SW480 (cell line): ENCODE data around the gene ST3GAL3.
"Not testable (repeated sequence)": the region's sequence is repeated elsewhere in the genome, so short reads cannot be mapped to it uniquely, and the experiment has no call there.

Experiments
- DNase-seq: peaks from one replicate; pipeline ENCODE4 v3.0.0-alpha.2; 2016; ENCODE audit warnings: low spot score

The ST3GAL3 gene

DNA sequence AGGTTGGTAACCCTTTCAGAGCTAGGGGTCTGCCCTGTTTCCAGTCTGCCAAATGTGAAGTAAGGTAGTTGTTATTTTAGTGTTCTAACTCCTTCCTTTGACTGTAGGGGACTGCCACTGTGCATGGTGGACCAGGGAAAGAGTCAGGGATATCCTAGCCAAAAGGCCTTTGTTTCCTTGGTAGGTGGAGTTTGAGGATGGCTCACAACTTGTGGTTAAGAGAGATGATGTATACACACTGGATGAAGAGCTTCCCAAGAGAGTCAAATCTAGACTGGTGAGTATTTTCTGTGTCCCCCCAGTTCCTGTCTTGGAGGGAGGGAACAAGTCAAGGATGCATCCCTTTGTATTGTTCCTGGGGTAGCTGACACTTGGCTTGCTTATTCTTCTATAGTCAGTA is 3.5 kb upstream of the ST3GAL3 start:
- no peak for DNase-seq

- no peak for DNase-seq
These were observed 2.5 kb upstream of the ST3GAL3 start for GRCh38 chr1:43704838-43705237.

GRCh38 chr1:43705334-43705733 is 2.0 kb upstream of the ST3GAL3 start:
- no peak for DNase-seq

DNA sequence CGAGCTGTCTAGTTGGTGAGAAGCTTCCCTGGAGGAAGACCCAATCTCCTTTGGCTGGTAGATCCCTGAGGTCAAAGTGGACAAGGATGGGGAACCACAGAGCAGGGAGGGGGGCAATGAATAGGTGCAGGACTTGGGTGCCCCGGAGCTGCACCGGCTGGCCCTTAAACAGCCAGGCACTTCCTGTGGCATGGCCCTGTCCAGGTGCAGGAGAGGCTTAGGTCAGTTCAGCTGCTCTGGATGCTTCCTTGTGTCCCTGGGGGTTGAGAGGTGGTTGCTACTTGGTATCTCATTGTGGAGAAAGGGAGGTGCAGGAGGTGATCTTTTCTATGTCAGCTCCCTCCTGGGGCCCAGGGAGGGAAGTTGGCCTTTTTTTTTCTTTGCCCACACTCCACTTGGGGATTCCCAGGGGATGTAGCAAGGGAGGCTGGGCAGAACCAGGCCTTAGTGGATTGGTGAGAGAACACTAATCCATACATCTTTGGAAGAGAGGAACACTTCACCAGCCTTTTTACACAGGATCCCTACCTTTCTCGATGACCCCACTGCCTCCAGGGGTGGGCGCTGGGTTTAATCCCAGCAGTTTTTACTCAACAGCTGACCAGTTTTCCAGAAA is 1.2 kb upstream of the ST3GAL3 start:
- no peak for DNase-seq

DNA sequence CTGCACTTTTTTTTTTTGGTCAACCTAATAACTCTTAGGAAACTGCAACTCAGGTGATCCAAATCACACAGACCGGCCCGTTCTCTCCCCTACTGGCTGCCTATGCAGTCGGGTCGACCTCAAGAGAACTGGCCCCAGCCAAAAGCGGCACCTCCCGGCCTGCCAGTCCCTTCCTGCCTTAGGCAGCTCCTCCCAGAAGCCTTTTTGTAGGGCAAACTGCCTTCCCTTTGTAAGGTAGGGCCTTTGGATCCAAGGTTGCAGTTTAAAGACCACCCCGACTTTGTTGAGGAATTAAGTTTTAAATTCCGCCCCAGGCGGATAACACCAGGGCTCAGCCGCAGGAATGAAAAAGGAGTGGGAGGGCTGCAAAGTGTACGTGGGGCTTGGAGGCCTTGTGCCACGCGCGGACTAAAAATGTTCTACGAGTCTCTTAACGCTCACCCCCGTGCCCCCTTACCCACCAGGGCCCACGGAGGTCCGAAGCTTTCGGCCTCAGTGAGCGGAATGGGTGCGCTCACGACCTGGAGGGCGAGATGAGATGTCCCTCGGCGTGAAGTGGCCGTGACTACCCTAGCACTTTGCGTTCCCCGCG is 642 bp upstream of the ST3GAL3 start:
- peak; percentile 28 for DNase-seq

DNA sequence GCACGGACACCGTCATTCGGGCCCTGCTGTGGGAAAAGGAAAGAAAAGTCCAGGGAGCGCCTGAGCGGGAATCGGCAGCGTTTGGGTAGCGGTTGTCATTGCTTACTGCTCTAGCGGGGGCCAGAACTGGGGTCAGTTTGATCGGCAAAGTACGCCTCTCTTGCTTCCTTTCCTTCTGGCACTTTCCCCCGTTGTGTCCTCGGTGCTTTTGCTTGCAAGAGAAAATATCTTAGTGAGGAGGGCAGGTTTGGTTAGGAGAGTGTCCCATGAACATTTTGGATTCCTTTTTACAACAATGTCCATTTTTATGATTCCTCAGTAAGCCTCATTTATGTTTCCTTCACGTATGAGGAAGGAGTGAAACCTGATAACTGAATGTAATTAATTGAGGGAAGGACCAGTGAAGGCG is 670 bp downstream of the ST3GAL3 start:
- peak; percentile 54 for DNase-seq

GRCh38 chr1:43711049-43711448 is 3.7 kb downstream of the ST3GAL3 start:
- no peak for DNase-seq

- no peak for DNase-seq
These were observed 4.4 kb downstream of the ST3GAL3 start for GRCh38 chr1:43711524-43712386.

- no peak for DNase-seq
These were observed 9.4 kb downstream of the ST3GAL3 start for GRCh38 chr1:43716559-43717281.

DNA sequence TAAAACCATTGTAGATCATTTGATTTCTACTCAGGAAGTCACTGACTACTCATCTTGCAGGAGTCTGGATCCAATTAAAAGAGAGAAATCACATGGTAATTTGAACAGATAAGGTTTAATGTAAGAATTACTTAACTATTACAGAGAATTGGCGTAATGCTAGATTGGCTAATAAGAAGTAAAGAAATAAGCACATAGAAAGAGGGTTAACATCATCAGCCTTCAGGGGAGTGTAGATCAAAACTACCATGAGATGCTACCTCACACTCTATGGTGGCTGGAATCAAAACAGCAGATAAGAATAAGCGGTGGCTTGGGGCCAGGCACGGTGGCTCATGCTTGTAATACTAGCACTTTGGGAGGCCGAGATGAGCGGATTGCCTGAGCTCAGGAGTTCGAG is 11.7 kb downstream of the ST3GAL3 start:
- no peak for DNase-seq

- DNase-seq, result not testable (repeated sequence)
These were observed 12.5 kb downstream of the ST3GAL3 start for GRCh38 chr1:43719670-43720419.

DNA sequence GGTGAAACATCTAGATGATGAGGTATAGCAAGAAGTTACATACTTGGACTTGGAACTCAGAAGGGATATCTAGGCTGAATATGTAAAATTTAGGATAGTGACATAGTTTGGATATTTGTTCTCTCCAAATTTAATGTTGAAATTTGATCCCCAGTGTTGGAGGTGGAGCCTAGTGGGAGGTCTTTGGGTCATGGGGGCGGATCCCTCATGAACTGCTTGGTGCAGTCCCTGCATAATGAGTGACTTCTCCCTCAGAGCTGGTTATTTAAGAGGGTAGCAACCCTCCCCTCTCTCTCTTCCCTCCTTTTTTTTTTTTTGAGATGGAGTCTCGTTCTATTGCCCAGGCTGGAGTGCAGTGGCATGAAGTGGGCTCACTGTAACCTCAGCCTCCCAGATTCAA is 15.5 kb downstream of the ST3GAL3 start:
- no peak for DNase-seq

- DNase-seq, result no peak
These were observed 22.6 kb downstream of the ST3GAL3 start for GRCh38 chr1:43729816-43730463.

DNA sequence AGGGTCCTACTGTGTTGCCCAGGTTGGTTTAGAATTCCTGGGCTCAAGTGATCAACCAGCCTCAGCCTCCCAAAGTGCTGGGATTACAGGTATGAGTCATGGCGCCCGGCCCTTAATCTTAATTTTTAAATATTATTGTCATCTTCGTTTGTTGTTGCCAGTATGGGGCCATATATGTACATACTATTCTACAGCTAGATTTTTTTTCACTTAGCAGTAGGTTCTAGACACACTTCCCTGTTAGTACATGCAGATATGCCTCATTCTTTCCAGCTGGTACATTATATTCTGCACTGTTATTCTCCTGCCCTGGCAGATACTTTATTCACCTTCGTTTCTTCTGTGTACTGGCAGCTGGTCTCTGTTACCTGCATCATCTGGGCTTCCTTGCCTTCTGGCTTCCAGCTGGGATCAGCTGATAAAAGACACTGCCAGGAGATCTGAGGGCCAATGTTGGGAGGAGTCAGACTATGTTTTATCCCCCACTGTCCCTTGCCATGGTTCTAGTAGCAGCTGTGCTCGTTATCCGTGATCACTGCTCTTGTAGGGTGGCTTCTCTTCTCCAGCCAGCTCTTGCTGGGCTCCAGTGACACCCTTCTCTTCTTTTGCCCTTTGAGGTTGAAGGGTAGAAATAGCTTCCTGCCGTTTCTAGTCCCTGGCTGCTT is 24.7 kb downstream of the ST3GAL3 start:
- no peak for DNase-seq

GRCh38 chr1:43736819-43737218 is 29.5 kb downstream of the ST3GAL3 start:
- no peak for DNase-seq

GRCh38 chr1:43742026-43742425 is 34.7 kb downstream of the ST3GAL3 start:
- no peak for DNase-seq

DNA sequence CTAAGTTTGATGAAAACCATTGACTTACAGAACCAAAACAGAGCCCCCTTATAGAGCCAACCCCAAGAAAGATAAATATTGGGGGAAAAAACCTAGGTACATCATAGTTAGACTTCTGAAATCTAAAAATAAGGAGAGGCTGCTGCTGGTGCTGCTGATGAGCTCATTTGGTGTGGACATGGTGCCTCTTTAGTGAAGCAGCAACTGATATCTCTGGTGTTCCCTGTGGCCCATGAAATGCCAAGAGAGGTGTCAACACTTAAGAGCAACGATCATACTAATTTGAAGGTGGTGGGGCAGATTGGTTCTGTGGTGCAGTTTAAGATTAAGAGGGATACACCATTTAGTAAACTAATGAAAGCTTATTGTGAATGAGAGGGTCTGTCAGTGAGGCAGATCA is 35.9 kb downstream of the ST3GAL3 start:
- no peak for DNase-seq

DNA sequence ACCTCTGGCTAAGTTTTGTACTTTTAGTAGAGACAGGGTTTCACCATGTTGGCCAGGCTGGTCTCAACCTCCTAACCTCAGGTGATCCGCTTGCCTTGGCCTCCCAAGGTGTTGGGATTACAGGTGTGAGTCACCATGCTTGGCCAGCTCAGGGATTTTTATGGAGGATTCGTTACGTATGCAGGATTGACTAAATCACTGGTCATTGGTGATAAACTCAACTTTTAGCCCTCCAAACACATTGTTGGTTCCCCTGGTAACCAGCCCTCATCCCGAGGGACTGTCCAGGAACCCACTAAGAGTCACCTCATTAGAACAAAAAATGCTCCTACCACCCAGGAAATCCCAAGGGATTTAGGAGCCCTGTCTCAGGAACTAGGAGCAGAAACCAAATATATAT is 40.4 kb downstream of the ST3GAL3 start:
- no peak for DNase-seq

GRCh38 chr1:43750083-43750482 is 42.7 kb downstream of the ST3GAL3 start:
- no peak for DNase-seq

- DNase-seq, result no peak
These were observed 46.1 kb downstream of the ST3GAL3 start for GRCh38 chr1:43753422-43753821.

DNA sequence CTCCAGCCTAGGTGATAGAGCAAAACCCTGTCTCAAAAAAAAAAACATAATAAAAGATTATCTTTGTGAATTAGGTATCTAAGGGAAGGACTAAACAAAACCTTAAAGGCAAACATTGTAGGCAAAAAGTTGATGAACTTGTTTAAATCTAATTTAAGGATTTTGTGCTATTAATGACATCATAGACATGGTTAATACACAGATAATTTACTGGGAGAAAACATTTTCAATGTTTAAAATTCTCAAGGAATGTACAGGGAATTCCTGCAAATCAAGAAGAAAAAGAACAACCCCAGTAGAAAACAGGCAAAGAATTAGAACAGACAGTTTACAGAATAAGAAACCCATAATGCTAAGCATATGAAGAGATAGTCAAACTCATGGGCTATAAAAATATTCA is 47.6 kb downstream of the ST3GAL3 start:
- no peak for DNase-seq
